Measurements from ENCODE around the gene TNK1. TPM values are rescaled to one million over a fixed set of nuclear protein-coding genes. Genes with fewer than 3 reads are reported as not detected.

The TNK1 gene
- total and polyA plus RNA-seq, 9 of the 15 experiments (the other 6 are each of a cell fraction or from before 2014, with no cell fraction given) = 0.28 to 5.2 (median 2.1) TPM

DNA sequence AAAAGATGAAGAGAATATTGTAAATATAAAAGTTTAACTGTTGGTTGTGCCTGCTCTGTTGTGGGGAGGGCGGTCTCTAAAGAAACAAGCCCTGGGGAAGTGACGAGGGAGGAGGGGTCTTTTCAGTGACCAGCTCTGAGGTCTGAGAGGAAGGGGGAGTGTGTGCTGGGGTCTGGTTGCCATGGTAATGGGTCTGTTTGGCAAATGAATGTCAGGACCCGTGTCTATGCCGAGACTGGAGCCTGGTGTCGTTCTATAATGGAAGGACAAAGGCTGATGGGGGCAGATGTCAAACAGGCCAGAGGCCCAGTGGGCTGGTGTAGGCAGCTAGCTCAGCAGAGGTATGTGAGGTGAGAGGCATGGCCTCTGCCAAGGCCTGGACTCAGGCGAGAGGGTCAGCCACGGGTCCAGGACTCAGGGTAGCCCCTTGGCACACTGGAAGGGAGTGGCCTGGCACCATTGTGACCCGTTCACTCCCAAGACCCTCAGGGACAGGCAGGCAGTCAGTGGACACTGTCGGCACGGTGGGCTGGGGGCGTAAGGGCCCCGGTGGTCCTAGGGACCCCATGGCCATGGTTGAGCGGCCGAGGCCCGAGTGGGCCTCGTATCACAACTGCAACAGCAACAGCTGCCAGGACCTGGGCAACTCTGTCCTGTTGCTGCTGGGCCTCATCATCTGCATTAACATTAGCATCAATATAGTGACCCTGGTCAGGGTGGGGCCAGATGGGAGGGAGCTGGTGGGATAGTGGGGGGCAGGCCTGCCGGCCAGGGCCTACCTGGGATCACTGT, 39.1 kb downstream of the TNK1 start, which contains the start of gene SPEM1:
Gene SPEM1 (plus strand): TSS at position 506 of the 792 bp plus-strand sequence. CDS start 61 bp downstream, at position 567.
- intact Hi-C loops (cut with micrococcal nuclease) = no loop called here
- Histone ChIP-seq H3K4me1 (replicated peaks in 1 of 2; ENCODE audit: control insufficient read depth in 2 of 2, insufficient read depth in 2 of 2, low read length in 2 of 2) (peaks cover 0 to 10% of the 10 kb centered on the region in 2 experiments; a peak in 2 of 5 replicates), H3K9ac (ENCODE audit: insufficient read depth in 1 of 2, low read depth in 2 of 2, low read length in 2 of 2) (peak within 1 kb of the TSS in 1 of 2 experiments; percentile 52; a peak in 2 of 4 replicates), H2AFZ (ENCODE audit: low read depth, low read length) (no peak within 1 kb of the TSS), H3K4me3 (no peak within 1 kb of the TSS), H3K9me1 (ENCODE audit: control insufficient read depth, insufficient read depth, low read length) (no peaks in the 10 kb centered on the region), H3K79me2 (ENCODE audit: control insufficient read depth, insufficient read depth, low read length) (no peaks in the 10 kb centered on the region), H3K27ac (ENCODE audit: extremely low read depth, low read depth, low read length) (no peak within 1 kb of the TSS), H3K36me3 (ENCODE audit: control insufficient read depth, insufficient read depth, low read length) (no peaks in the 10 kb centered on the region), H3K9me3 (replicated peaks; ENCODE audit: control insufficient read depth, insufficient read depth, low read depth, low read length) (no peaks in the 10 kb centered on the region), H3K27me3 (ENCODE audit: control insufficient read depth in 2 of 2, insufficient read depth in 2 of 2, low read length in 2 of 2) (no peaks in the 10 kb centered on the region), H3K4me2 (ENCODE audit: insufficient read depth, low read length) (no peak within 1 kb of the TSS), H4K20me1 (replicated peaks; ENCODE audit: control insufficient read depth, insufficient read depth, low read length) (no peaks in the 10 kb centered on the region)
- POLR2A ChIA-PET = interaction anchor here (0.6 to 1.4 kb wide), 2 partner anchors 17 to 66 kb away, joined by 3 read pairs; no protein-coding TSS in a partner anchor
- TF ChIP-seq PRMT5 (CRISPR knock-in tag; IDR thresholded peaks at IDR 0.05) (no peak), RFX1 (IDR thresholded peaks at IDR 0.05) (peak; percentile 52; the same call in 1 of the 2 replicates)
- in situ Hi-C loops (cut with MboI) = no loop called here
- no peak for ATAC-seq
- CTCF ChIA-PET (ENCODE audit: low intra/inter-chr PET ratio) = no interaction called here
- 45% methylated on average over 12 of the region's 17 CpGs for WGBS (ENCODE audit: insufficient coverage, low coverage, missing lambda C conversion rate)
- no peak for DNase-seq (ENCODE audit: extremely low read depth in 1 of 4, low spot score in 3 of 4)
- no TSS peak for BruUV-seq (replicated peaks)
- no peak for FAIRE-seq

DNA sequence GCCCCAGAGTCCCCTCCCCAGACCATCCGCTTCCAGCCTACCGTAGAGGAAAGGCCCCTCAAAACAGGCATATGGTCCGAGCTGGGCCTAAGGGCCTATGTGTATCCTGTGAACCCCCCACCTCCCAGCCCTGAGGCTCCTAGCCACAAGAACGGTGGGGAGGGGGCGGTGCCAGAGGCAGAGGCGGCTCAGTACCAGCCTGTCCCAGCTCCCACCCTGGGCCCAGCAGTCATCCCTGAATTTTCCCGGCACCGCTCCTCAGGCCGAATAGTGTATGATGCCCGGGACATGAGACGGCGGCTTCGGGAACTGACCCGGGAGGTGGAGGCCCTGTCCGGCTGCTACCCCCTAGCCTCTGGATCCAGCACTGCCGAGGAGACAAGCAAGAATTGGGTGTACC, 40.3 kb downstream of the TNK1 start:
- Histone ChIP-seq H3K4me3 (no peak overlapping the region), H3K27ac (ENCODE audit: extremely low read depth, low read depth, low read length) (no peak overlapping the region), H3K36me3 (ENCODE audit: control insufficient read depth, insufficient read depth, low read length) (no peaks in the 10 kb centered on the region), H3K27me3 (ENCODE audit: control insufficient read depth in 2 of 2, insufficient read depth in 2 of 2, low read length in 2 of 2) (no peaks in the 10 kb centered on the region), H3K4me1 (replicated peaks in 1 of 2; ENCODE audit: control insufficient read depth in 2 of 2, insufficient read depth in 2 of 2, low read length in 2 of 2) (peaks cover 0 to 6% of the 10 kb centered on the region in 2 experiments; a peak in 2 of 5 replicates), H3K9me3 (replicated peaks; ENCODE audit: control insufficient read depth, insufficient read depth, low read depth, low read length) (no peaks in the 10 kb centered on the region), H3K4me2 (ENCODE audit: insufficient read depth, low read length) (no peak overlapping the region), H3K9me1 (ENCODE audit: control insufficient read depth, insufficient read depth, low read length) (no peaks in the 10 kb centered on the region), H3K9ac (ENCODE audit: insufficient read depth in 1 of 2, low read depth in 2 of 2, low read length in 2 of 2) (no peak overlapping the region; a peak in 1 of 4 replicates), H4K20me1 (replicated peaks; ENCODE audit: control insufficient read depth, insufficient read depth, low read length) (no peaks in the 10 kb centered on the region), H2AFZ (ENCODE audit: low read depth, low read length) (no peak overlapping the region), H3K79me2 (ENCODE audit: control insufficient read depth, insufficient read depth, low read length) (no peaks in the 10 kb centered on the region)
- ChIA-PET POLR2A (interaction anchor here (0.7 to 0.9 kb wide), 2 partner anchors 9 to 227 kb away, joined by 3 read pairs; no protein-coding TSS in a partner anchor), CTCF (ENCODE audit: low intra/inter-chr PET ratio) (no interaction called here)
- 78% methylated on average over 6 of the region's 16 CpGs for WGBS (ENCODE audit: insufficient coverage, low coverage, missing lambda C conversion rate)
- in situ Hi-C loops (cut with MboI) (no loop called here), intact Hi-C loops (cut with micrococcal nuclease) (no loop called here)
- TF ChIP-seq, protein P1, sequence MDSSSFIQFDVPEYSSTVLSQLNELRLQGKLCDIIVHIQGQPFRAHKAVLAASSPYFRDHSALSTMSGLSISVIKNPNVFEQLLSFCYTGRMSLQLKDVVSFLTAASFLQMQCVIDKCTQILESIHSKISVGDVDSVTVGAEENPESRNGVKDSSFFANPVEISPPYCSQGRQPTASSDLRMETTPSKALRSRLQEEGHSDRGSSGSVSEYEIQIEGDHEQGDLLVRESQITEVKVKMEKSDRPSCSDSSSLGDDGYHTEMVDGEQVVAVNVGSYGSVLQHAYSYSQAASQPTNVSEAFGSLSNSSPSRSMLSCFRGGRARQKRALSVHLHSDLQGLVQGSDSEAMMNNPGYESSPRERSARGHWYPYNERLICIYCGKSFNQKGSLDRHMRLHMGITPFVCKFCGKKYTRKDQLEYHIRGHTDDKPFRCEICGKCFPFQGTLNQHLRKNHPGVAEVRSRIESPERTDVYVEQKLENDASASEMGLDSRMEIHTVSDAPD (CRISPR knock-in tag; IDR thresholded peaks at IDR 0.05) = no peak
- TF ChIP-seq RBM22 (IDR thresholded peaks at IDR 0.05; ENCODE audit: low read depth, low read length, poor library complexity, severe bottlenecking) (no peak), KAT7 (CRISPR knock-in tag; IDR thresholded peaks at IDR 0.05; ENCODE audit: borderline replicate concordance) (no peak), STAG1 (CRISPR knock-in tag; IDR thresholded peaks at IDR 0.05; ENCODE audit: borderline replicate concordance) (no peak), MAZ (CRISPR knock-in tag; conservative IDR thresholded peaks at IDR 0.05 in 1 of 2, IDR thresholded peaks at IDR 0.05 in 1 of 2) (no peak)
- TF ChIP-seq, protein P2, sequence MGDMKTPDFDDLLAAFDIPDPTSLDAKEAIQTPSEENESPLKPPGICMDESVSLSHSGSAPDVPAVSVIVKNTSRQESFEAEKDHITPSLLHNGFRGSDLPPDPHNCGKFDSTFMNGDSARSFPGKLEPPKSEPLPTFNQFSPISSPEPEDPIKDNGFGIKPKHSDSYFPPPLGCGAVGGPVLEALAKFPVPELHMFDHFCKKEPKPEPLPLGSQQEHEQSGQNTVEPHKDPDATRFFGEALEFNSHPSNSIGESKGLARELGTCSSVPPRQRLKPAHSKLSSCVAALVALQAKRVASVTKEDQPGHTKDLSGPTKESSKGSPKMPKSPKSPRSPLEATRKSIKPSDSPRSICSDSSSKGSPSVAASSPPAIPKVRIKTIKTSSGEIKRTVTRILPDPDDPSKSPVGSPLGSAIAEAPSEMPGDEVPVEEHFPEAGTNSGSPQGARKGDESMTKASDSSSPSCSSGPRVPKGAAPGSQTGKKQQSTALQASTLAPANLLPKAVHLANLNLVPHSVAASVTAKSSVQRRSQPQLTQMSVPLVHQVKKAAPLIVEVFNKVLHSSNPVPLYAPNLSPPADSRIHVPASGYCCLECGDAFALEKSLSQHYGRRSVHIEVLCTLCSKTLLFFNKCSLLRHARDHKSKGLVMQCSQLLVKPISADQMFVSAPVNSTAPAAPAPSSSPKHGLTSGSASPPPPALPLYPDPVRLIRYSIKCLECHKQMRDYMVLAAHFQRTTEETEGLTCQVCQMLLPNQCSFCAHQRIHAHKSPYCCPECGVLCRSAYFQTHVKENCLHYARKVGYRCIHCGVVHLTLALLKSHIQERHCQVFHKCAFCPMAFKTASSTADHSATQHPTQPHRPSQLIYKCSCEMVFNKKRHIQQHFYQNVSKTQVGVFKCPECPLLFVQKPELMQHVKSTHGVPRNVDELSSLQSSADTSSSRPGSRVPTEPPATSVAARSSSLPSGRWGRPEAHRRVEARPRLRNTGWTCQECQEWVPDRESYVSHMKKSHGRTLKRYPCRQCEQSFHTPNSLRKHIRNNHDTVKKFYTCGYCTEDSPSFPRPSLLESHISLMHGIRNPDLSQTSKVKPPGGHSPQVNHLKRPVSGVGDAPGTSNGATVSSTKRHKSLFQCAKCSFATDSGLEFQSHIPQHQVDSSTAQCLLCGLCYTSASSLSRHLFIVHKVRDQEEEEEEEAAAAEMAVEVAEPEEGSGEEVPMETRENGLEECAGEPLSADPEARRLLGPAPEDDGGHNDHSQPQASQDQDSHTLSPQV (IDR thresholded peaks at IDR 0.05) = no peak
- FAIRE-seq = no peak
- BruUV-seq (replicated peaks) = no TSS peak
- no peak for DNase-seq (ENCODE audit: extremely low read depth in 1 of 4, low spot score in 3 of 4)
- ATAC-seq = no peak
